ENCODE results near the gene ARIH1. TPM values are rescaled to one million over a fixed set of nuclear protein-coding genes. Genes with fewer than 3 reads are reported as not detected.
A peak's percentile ranks its signal among the peaks of the same experiment; 100 is the strongest.

Gene ARIH1
- total and polyA plus RNA-seq, 8 donors = 16.1 to 380 (median 29.5) TPM

- H3K4me3 ChIP-seq = no peak overlapping the region
- TF ChIP-seq POLR2A (IDR thresholded peaks at IDR 0.05) = no peak
- no peak for TF ChIP-seq EP300 (IDR thresholded peaks at IDR 0.05)
- TF ChIP-seq POLR2AphosphoS5 (IDR thresholded peaks at IDR 0.05) = no peak
- TF ChIP-seq CTCF (IDR thresholded peaks at IDR 0.05) = no peak
- no peak for DNase-seq
- H3K27ac ChIP-seq = peak overlapping the region in 1 of 5 donors; percentile 1
- no peaks in the 10 kb centered on the region for H3K27me3 ChIP-seq
- 23 to 38% (median 29%) methylated on average over 2 of the region's 2 CpGs for WGBS, 5 donors
- H3K9me3 ChIP-seq = no peaks in the 10 kb centered on the region
- peaks cover 31 to 100% (median 67%) of the 10 kb centered on the region in 4 donors for H3K4me1 ChIP-seq
- intact Hi-C loops (cut with DNase I; ENCODE audit: low total_unique reads) = no loop called here
- H3K36me3 ChIP-seq = no peaks in the 10 kb centered on the region
Measured at GRCh38 chr15:72493220-72493619, 19.1 kb downstream of the ARIH1 start.

GRCh38 chr15:72495007-72495406 lies 20.9 kb downstream of the ARIH1 start:
- H3K27me3 ChIP-seq = no peaks in the 10 kb centered on the region
- no peak for DNase-seq
- no peaks in the 10 kb centered on the region for H3K9me3 ChIP-seq
- TF ChIP-seq POLR2A (IDR thresholded peaks at IDR 0.05) (no peak), POLR2AphosphoS5 (IDR thresholded peaks at IDR 0.05) (no peak), CTCF (IDR thresholded peaks at IDR 0.05) (no peak), EP300 (IDR thresholded peaks at IDR 0.05) (no peak)
- H3K36me3 ChIP-seq = peaks cover 0 to 5% (median 2%) of the 10 kb centered on the region in 4 donors
- intact Hi-C loops (cut with DNase I; ENCODE audit: low total_unique reads) = no loop called here
- no peak overlapping the region for H3K27ac ChIP-seq
- H3K4me3 ChIP-seq = no peak overlapping the region
- WGBS, 5 donors = 73 to 93% (median 84%) methylated on average over 3 of the region's 3 CpGs
- peaks cover 24 to 90% (median 54%) of the 10 kb centered on the region in 4 donors for H3K4me1 ChIP-seq

DNA sequence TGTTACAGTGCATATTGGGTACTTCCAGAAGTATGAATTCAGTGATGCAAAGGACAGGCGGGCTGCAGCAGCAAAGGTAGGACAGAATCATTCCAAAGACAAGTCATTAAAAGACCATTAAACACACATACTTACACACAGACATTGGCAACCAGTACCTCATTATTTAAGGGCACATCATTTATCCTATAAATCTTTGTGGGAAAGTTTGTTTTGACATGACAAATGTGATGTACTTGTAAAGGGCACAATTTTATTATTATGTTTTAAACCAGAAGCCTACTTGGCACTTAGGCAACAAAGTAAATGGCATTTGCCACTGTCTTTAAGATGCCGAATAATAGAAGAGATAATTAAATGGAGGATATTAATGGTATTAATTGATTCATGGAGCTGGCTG lies 22.7 kb downstream of the ARIH1 start:
- intact Hi-C loops (cut with DNase I; ENCODE audit: low total_unique reads) = no loop called here
- peaks cover 0 to 8% (median 4%) of the 10 kb centered on the region in 4 donors for H3K36me3 ChIP-seq
- TF ChIP-seq POLR2AphosphoS5 (IDR thresholded peaks at IDR 0.05) (no peak), POLR2A (IDR thresholded peaks at IDR 0.05) (no peak), CTCF (IDR thresholded peaks at IDR 0.05) (no peak), EP300 (IDR thresholded peaks at IDR 0.05) (no peak)
- peaks cover 10 to 80% (median 47%) of the 10 kb centered on the region in 4 donors for H3K4me1 ChIP-seq
- no peaks in the 10 kb centered on the region for H3K27me3 ChIP-seq
- no peak overlapping the region for H3K27ac ChIP-seq
- no peaks in the 10 kb centered on the region for H3K9me3 ChIP-seq
- DNase-seq = no peak
- 84 to 91% (median 87%) methylated on average over 2 of the region's 2 CpGs for WGBS, 5 donors
- H3K4me3 ChIP-seq = no peak overlapping the region

- Histone ChIP-seq H3K27me3 (no peaks in the 10 kb centered on the region), H3K4me3 (no peak overlapping the region), H3K36me3 (peaks cover 0 to 8% (median 4%) of the 10 kb centered on the region in 4 donors), H3K9me3 (no peaks in the 10 kb centered on the region), H3K27ac (no peak overlapping the region), H3K4me1 (peaks cover 8 to 79% (median 46%) of the 10 kb centered on the region in 4 donors)
- DNase-seq = no peak
- intact Hi-C loops (cut with DNase I; ENCODE audit: low total_unique reads) = no loop called here
- 50 to 70% (median 60%) methylated on average over 1 of the region's 1 CpG for WGBS, 5 donors
- TF ChIP-seq POLR2A (IDR thresholded peaks at IDR 0.05) = no peak
- TF ChIP-seq CTCF (IDR thresholded peaks at IDR 0.05) = no peak
Measured at GRCh38 chr15:72497402-72497801, 23.3 kb downstream of the ARIH1 start.
